T-helper 2 cell (primary cell): ENCODE data around the gene COL4A1.

Source experiments
- DNase-seq, 5 experiments: peaks; one replicate each; pipeline versions ENCODE4 v3.0.0 to v3.0.0-alpha.2; 2012 to 2022

The COL4A1 gene

GRCh38 chr13:110216398-110217041 is 90.4 kb downstream of the COL4A1 start:
- DNase-seq = no peak

- no peak for DNase-seq
Observed at GRCh38 chr13:110216006-110216397, 91.0 kb downstream of the COL4A1 start.

GRCh38 chr13:110215606-110216005 is 91.4 kb downstream of the COL4A1 start:
- DNase-seq = no peak

- no peak for DNase-seq
Observed at GRCh38 chr13:110214637-110215036, 92.3 kb downstream of the COL4A1 start.

GRCh38 chr13:110213461-110214074 is 93.4 kb downstream of the COL4A1 start:
- no peak for DNase-seq

- DNase-seq = no peak
Observed at GRCh38 chr13:110212529-110212928, 94.4 kb downstream of the COL4A1 start.

- no peak for DNase-seq
Observed at GRCh38 chr13:110211735-110212134, 95.2 kb downstream of the COL4A1 start.

GRCh38 chr13:110211046-110211445 is 95.9 kb downstream of the COL4A1 start:
- no peak for DNase-seq

- no peak for DNase-seq
Observed at GRCh38 chr13:110210604-110210985, 96.4 kb downstream of the COL4A1 start.

- DNase-seq = no peak
Observed at GRCh38 chr13:110209950-110210603, 96.9 kb downstream of the COL4A1 start.

GRCh38 chr13:110208116-110208515 is 98.8 kb downstream of the COL4A1 start:
- DNase-seq = no peak

GRCh38 chr13:110206996-110207395 is 100.0 kb downstream of the COL4A1 start:
- no peak for DNase-seq

- no peak for DNase-seq
Observed at GRCh38 chr13:110206185-110206584, 100.8 kb downstream of the COL4A1 start.

GRCh38 chr13:110201114-110201513 is 105.8 kb downstream of the COL4A1 start:
- no peak for DNase-seq

GRCh38 chr13:110200276-110200870 is 106.6 kb downstream of the COL4A1 start:
- DNase-seq = no peak

GRCh38 chr13:110199046-110199831 is 107.7 kb downstream of the COL4A1 start:
- no peak for DNase-seq

- no peak for DNase-seq
Observed at GRCh38 chr13:110197471-110197870, 109.5 kb downstream of the COL4A1 start.

GRCh38 chr13:110197026-110197425 is 109.9 kb downstream of the COL4A1 start:
- no peak for DNase-seq

- DNase-seq = no peak
Observed at GRCh38 chr13:110195547-110196485, 111.1 kb downstream of the COL4A1 start.

- no peak for DNase-seq
Observed at GRCh38 chr13:110194451-110194850, 112.5 kb downstream of the COL4A1 start.

- no peak for DNase-seq
Observed at GRCh38 chr13:110193491-110193890, 113.5 kb downstream of the COL4A1 start.

GRCh38 chr13:110192472-110192871 is 114.5 kb downstream of the COL4A1 start:
- DNase-seq = no peak
